Epithelial cell of esophagus (primary cell): ENCODE measurements around the gene HAGH.

Source experiments
- DNase-seq: peaks from one replicate; pipeline ENCODE4 v3.0.0; 2010; ENCODE audit warnings: low read depth
- H3K4me3 ChIP-seq: 2 replicates; pipeline ENCODE4 v1.5.1; 2011; ENCODE audit warnings: mild to moderate bottlenecking, low read length, control low read depth
- CTCF ChIP-seq: IDR thresholded peaks from 2 replicates; pipeline ENCODE4 v1.5.1; 2011; ENCODE audit warnings: low read depth, mild to moderate bottlenecking, low read length, control low read depth, inconsistent platforms; ENCODE audit not compliant: insufficient read depth; ENCODE audit errors: missing control alignments

HAGH gene

GRCh38 chr16:1851793-1852192 is 25.2 kb upstream of the HAGH start:
- H3K4me3 ChIP-seq = no peak overlapping the region
- no peak for TF ChIP-seq CTCF
- DNase-seq = no peak

- no peak overlapping the region for H3K4me3 ChIP-seq
- TF ChIP-seq CTCF = no peak
- no peak for DNase-seq
These were observed 24.4 kb upstream of the HAGH start for GRCh38 chr16:1850981-1851380.

- DNase-seq = no peak
- no peak overlapping the region for H3K4me3 ChIP-seq
- no peak for TF ChIP-seq CTCF
These were observed 19.8 kb upstream of the HAGH start for GRCh38 chr16:1846416-1846815.

GRCh38 chr16:1845985-1846384 is 19.4 kb upstream of the HAGH start:
- TF ChIP-seq CTCF = no peak
- H3K4me3 ChIP-seq = no peak overlapping the region
- no peak for DNase-seq

GRCh38 chr16:1839554-1839953 is 12.9 kb upstream of the HAGH start:
- no peak for TF ChIP-seq CTCF
- peak; percentile 65 for DNase-seq
- H3K4me3 ChIP-seq = no peak overlapping the region

GRCh38 chr16:1834096-1834495 is 7.5 kb upstream of the HAGH start:
- H3K4me3 ChIP-seq = no peak overlapping the region
- DNase-seq = peak; percentile 81
- no peak for TF ChIP-seq CTCF

- peak; percentile 80 for DNase-seq
- no peak overlapping the region for H3K4me3 ChIP-seq
- TF ChIP-seq CTCF = no peak
These were observed 6.3 kb upstream of the HAGH start for GRCh38 chr16:1832838-1833454.
